ENCODE measurements around the gene UCP1. TPM values are rescaled to one million over a fixed set of nuclear protein-coding genes. Genes with fewer than 3 reads are reported as not detected.

The UCP1 gene
- total RNA-seq, 3 donors from 2014 or later = 0.29 to 1.3 TPM; not detected in 1

DNA sequence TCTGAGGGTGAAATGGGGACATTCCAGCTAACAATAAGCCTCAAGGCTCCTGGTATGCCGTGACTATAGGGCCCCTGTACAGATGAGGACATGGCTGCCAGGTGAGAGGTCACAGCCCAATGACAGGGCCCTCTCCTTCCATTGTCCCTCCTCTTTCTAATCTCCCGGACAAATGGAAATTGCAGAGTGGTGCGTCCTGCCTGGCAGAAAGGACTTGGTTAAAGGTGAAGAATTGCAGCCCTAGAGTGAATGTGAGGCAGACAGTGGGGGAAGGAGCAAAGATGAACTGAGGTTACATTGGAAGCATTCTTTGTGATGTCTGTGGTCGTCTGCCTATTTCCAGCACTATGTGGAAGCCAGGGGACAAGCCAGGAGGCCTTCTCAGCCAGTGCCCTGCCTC, 6.7 kb upstream of the UCP1 start:
- H3K9me3 ChIP-seq = peaks cover 6 to 16% of the 10 kb centered on the region in 2 donors
- intact Hi-C loops (cut with DNase I; ENCODE audit: low total_unique reads) = no loop called here
- no peak overlapping the region for H3K27ac ChIP-seq
- no peak for TF ChIP-seq POLR2A (IDR thresholded peaks at IDR 0.05)
- TF ChIP-seq POLR2AphosphoS5 (IDR thresholded peaks at IDR 0.05) = no peak
- TF ChIP-seq, protein P1, sequence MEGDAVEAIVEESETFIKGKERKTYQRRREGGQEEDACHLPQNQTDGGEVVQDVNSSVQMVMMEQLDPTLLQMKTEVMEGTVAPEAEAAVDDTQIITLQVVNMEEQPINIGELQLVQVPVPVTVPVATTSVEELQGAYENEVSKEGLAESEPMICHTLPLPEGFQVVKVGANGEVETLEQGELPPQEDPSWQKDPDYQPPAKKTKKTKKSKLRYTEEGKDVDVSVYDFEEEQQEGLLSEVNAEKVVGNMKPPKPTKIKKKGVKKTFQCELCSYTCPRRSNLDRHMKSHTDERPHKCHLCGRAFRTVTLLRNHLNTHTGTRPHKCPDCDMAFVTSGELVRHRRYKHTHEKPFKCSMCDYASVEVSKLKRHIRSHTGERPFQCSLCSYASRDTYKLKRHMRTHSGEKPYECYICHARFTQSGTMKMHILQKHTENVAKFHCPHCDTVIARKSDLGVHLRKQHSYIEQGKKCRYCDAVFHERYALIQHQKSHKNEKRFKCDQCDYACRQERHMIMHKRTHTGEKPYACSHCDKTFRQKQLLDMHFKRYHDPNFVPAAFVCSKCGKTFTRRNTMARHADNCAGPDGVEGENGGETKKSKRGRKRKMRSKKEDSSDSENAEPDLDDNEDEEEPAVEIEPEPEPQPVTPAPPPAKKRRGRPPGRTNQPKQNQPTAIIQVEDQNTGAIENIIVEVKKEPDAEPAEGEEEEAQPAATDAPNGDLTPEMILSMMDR (IDR thresholded peaks at IDR 0.05) = no peak
- H3K27me3 ChIP-seq = peaks cover 0 to 19% of the 10 kb centered on the region in 2 donors
- H3K4me3 ChIP-seq = no peak overlapping the region
- H3K4me1 ChIP-seq = no peaks in the 10 kb centered on the region
- no peak for DNase-seq (ENCODE audit: low spot score in 2 of 2)
- H3K36me3 ChIP-seq = no peaks in the 10 kb centered on the region

GRCh38 chr4:140571620-140572019, 2.9 kb upstream of the UCP1 start:
- no peaks in the 10 kb centered on the region for H3K36me3 ChIP-seq
- peaks cover 6 to 16% of the 10 kb centered on the region in 2 donors for H3K9me3 ChIP-seq
- intact Hi-C loops (cut with DNase I; ENCODE audit: low total_unique reads) = no loop called here
- no peak overlapping the region for H3K4me3 ChIP-seq
- TF ChIP-seq, protein P1 (IDR thresholded peaks at IDR 0.05) = no peak
- TF ChIP-seq POLR2AphosphoS5 (IDR thresholded peaks at IDR 0.05) (no peak), POLR2A (IDR thresholded peaks at IDR 0.05) (no peak)
- no peaks in the 10 kb centered on the region for H3K4me1 ChIP-seq
- DNase-seq (ENCODE audit: low spot score in 2 of 2) = no peak
- H3K27me3 ChIP-seq = peaks cover 0 to 12% of the 10 kb centered on the region in 2 donors
- H3K27ac ChIP-seq = no peak overlapping the region

GRCh38 chr4:140569307-140569638, 512 bp upstream of the UCP1 start:
- no peak for TF ChIP-seq POLR2AphosphoS5 (IDR thresholded peaks at IDR 0.05)
- TF ChIP-seq POLR2A (IDR thresholded peaks at IDR 0.05) = no peak
- TF ChIP-seq, protein P1 (IDR thresholded peaks at IDR 0.05) = no peak
- Histone ChIP-seq H3K9me3 (peaks cover 6 to 16% of the 10 kb centered on the region in 2 donors), H3K27me3 (peaks cover 0 to 12% of the 10 kb centered on the region in 2 donors), H3K27ac (no peak overlapping the region), H3K36me3 (no peaks in the 10 kb centered on the region), H3K4me3 (peak overlapping the region; percentile 43 to 74 (median 59)), H3K4me1 (no peaks in the 10 kb centered on the region)
- no peak for DNase-seq (ENCODE audit: low spot score in 2 of 2)
- intact Hi-C loops (cut with DNase I; ENCODE audit: low total_unique reads) = no loop called here

GRCh38 chr4:140559696-140560095, 9.1 kb downstream of the UCP1 start:
- DNase-seq (ENCODE audit: low spot score in 2 of 2) = no peak
- no peaks in the 10 kb centered on the region for H3K36me3 ChIP-seq
- H3K4me1 ChIP-seq = no peaks in the 10 kb centered on the region
- no peaks in the 10 kb centered on the region for H3K9me3 ChIP-seq
- H3K4me3 ChIP-seq = no peak overlapping the region
- intact Hi-C loops (cut with DNase I; ENCODE audit: low total_unique reads) = no loop called here
- no peaks in the 10 kb centered on the region for H3K27me3 ChIP-seq
- TF ChIP-seq POLR2A (IDR thresholded peaks at IDR 0.05) (no peak), POLR2AphosphoS5 (IDR thresholded peaks at IDR 0.05) (no peak)
- TF ChIP-seq, protein P1 (IDR thresholded peaks at IDR 0.05) = no peak
- no peak overlapping the region for H3K27ac ChIP-seq

DNA sequence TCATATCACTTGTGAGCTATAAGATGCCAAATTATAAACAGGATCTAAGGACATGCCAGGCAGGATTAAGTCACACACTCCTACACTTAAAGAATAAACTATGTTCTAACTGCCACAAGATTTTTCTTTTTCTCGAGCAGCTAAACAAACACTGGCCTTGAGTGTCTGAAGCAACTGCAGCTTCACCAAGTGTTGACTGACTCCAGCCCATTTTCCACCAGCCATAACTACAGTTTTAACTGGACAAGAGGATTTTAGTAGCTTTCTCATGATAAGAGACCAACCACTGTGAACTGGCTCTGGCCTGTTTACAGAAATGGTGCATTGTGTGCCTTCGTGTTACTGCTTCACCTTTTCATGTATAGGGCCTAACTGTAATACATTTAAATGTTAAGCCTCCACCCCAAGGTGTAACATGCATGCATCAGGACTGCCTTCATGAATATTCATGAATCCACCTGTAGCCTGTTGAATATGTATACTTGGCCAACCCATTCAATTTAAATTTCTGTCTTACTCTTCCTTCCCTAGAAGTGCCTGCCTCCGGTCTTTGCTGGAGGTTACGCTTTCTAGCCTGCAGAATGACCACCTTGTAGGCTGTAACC, 10.8 kb downstream of the UCP1 start:
- DNase-seq (ENCODE audit: low spot score in 2 of 2) = no peak

More for the DNA sequence above, 10.8 kb downstream of the UCP1 start:
- H3K36me3 ChIP-seq = no peaks in the 10 kb centered on the region
- no peaks in the 10 kb centered on the region for H3K27me3 ChIP-seq
- H3K9me3 ChIP-seq = no peaks in the 10 kb centered on the region
- no peak overlapping the region for H3K4me3 ChIP-seq
- intact Hi-C loops (cut with DNase I; ENCODE audit: low total_unique reads) = no loop called here
- H3K27ac ChIP-seq = no peak overlapping the region
- TF ChIP-seq, protein P1 (IDR thresholded peaks at IDR 0.05) = no peak
- TF ChIP-seq POLR2A (IDR thresholded peaks at IDR 0.05) (no peak), POLR2AphosphoS5 (IDR thresholded peaks at IDR 0.05) (no peak)
- H3K4me1 ChIP-seq = no peaks in the 10 kb centered on the region
